Stimulated activated CD8-positive, alpha-beta memory T cell treated with anti-CD3 and anti-CD28 coated beads, Interleukin-12 subunit alpha, Interleukin-12 subunit beta, amount 100 ng/mL, for 24 hours (primary cell): ENCODE results near the gene SS18.
"Not testable (repeated sequence)": the region's sequence is repeated elsewhere in the genome, so short reads cannot be mapped to it uniquely, and the experiment has no call there.

Source experiments
- DNase-seq: peaks from one replicate; pipeline ENCODE4 v3.0.0-alpha.2; 2020; ENCODE audit errors: extremely low read depth

The SS18 gene, protein sequence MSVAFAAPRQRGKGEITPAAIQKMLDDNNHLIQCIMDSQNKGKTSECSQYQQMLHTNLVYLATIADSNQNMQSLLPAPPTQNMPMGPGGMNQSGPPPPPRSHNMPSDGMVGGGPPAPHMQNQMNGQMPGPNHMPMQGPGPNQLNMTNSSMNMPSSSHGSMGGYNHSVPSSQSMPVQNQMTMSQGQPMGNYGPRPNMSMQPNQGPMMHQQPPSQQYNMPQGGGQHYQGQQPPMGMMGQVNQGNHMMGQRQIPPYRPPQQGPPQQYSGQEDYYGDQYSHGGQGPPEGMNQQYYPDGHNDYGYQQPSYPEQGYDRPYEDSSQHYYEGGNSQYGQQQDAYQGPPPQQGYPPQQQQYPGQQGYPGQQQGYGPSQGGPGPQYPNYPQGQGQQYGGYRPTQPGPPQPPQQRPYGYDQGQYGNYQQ

DNA sequence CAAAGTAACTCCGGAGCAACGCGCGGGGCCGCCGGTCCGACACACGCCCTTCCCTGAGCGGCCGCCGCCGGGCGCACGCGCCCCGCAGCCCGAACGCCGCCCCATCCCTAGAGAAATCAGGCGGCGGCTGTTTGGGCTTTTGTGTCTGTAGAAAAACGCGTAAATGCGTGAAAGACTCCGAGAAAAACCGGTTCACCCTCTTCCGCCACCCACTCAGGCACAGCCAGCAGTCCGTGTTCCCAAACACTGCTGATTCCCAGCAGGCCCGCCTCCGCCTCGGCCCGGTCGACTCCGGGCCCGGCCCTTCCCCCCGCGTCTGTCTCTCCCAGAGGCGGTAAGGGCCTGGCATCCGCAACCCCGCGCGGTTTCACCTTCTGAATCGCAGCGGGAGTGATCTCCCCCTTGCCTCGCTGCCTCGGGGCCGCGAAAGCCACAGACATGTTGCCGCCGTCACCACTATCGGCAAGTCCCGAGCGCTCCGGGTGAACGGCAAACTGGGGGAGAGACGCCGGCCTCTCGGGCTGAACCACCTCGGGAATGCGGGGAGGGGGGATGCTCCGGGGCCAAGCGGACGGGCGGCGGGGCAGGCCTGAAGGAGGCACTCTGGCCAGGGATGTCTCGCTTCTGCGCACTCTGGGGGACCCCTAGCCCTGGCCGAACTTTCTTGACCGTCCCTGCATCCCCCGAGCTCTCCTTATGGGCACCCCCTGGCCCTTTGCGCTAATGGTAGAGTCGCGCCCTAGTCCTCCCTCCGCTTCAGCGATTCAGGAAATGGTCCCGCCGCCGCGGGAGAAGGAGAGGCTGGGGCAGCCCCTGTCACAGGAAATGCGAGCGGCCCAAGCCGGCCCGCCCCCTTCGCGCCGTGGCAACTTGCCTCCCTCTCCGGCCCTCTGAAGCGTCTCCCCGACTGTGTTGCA lies at the start of gene SS18:
Gene SS18, minus strand, starts transcription at position 484 of the 917 bp plus-strand sequence. Its CDS starts 44 bp downstream, at position 440.
- DNase-seq: peak; percentile 81

DNA sequence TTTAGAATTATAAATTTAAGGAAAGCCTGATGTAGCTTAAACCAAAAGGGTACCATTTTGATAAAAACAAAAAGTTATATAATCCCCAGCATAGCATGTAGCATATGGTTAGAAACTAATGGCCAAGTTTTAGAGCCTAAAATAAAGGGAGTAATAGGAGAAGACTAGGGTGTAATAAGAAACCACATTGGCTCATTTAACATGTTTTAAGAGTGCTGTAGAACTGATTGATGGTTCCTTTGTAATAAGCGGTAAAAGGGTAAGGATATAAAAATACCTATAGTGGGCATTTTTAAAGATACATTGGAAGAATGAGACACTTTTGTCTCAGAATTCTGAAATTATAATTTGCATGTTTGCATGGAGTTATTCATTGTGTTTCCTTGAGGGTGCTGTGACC lies 45.1 kb upstream of the SS18 start:
- DNase-seq: no peak

DNA sequence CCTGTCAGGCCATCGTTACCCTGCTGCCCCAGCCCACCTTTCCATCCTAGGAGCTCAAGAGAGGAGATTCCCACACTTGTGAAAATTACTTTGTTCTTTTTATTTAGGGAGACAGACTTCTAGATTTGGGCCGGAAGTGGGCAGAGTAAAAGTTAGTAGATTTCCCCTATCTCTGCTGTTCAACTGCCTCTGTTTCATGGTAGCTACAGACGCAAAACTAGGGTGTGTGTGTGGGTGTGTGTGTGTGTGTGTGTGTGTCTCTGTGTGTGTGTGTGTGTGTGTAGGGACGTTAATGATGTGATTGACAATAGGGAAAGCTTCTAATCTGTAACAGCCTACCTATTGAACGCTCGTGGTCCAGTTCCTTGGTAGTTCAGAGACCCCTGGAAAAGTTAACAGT lies 43.7 kb upstream of the SS18 start:
- no peak for DNase-seq

DNA sequence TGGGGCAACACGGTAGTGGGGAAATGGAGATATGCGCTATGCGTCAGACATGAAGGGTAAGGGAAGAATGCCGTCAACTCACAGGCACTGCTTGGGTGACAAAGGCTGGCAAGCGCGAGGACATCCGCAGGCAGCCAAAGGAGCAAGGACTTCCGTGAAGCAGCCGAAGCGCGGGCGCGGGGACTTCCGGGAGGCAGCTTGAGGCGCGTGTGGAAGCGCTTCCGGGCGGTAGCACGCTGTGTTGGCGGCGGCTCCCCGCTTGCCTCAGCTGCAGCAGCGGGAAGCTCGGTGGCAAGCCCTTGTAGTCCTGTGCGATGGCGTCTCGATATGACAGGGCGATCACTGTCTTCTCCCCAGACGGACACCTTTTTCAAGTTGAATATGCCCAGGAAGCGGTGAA lies 43.2 kb upstream of the SS18 start, which contains the start of gene PSMA8:
Gene PSMA8, plus strand, starts transcription at position 218 of the 400 bp plus-strand sequence. Its CDS starts 97 bp downstream, at position 315.
- DNase-seq: peak; percentile 3

DNA sequence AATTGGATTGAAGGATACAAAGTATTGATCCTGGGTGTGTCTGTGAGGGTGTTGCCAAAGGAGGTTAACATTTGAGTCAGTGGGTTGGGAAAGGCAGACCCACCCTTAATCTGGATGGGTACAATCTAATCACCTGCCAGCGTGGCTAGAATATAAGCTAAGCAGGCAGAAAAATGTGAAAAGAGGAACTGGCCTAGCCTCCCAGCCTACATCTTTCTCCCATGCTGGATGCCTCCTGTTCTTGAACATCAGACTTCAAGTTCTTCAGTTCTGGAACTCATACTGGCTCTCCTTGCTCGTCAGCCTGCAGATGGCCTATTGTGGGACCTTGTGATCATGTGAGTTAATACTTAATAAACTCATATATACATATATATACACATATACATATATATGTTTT lies 37.8 kb upstream of the SS18 start:
- DNase-seq: not testable (repeated sequence)

DNA sequence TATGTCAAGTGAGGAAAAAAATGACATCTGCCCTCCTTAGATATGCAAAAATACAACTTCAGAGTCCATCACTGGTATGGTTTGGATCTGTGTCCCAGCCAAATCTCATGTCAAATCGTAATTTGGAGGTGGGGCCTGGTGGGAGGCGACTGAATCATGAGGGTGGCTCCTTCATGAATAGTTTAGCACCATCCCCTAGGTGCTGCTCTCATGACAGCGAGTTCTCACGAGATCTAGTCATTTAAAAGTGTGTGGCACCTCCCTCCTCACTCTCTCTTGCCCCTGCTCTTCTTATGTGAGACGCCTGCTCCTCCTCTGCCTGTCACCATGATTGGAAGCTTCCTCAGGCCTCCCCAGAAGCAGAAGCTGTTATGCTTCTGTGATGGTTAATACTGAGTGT lies 37.4 kb upstream of the SS18 start:
- DNase-seq: no peak

DNA sequence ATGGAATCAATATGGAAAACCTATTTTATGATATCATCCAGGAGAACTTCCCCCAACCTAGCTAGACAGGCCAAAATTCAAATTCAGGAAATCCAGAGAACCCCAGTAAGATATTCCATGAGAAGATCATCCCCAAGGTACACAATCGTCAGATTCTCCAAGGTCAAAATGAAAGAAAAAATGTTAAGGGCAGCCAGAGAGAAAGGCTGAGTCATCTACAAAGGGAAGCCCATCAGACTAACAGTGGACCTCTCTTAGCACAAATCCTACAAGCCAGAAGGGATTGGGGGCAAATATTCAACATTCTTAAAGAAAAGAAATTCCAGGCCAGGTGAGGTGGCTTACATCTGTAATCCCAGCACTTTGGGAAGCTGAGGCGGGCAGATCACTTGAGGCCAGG lies 31.6 kb upstream of the SS18 start:
- not testable (repeated sequence) for DNase-seq

DNA sequence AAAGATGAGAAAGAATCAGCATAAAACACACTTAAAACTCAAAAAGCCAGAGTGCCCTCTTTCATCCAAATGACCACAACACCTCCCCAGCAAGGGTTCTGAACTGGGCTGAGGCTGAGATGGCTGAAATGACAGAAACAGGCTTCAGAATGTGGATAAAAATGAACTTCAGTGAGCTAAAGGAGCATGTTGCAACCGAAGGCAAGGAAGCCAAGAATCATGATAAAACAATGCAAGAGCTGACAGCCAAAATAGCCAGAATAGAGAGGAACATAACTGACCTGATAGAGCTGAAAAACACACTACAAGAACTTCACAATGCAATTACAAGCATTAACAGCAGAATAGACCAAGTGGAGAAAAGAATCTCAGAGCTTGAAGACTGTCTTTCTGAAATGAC lies 31.1 kb upstream of the SS18 start:
- DNase-seq: no peak

DNA sequence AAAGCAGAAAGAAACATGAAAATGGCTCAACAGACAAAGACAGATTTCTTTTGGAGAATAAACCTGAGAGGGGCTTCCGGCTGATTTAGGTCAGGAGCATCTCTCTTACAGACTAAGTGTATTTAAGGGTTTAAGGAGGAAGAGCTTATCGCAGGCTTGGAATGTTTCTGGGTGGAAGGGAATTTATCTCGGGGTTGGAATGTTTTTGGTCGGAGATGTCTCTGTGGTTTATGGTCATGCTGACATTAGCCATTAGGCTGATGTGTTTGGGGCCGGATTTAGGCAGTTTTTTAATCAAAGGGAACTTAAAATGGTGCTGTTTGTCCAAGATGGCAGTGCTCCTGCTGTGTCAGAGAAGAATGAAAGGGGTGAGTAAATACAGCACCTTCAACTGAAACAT lies 28.8 kb upstream of the SS18 start:
- no peak for DNase-seq

DNA sequence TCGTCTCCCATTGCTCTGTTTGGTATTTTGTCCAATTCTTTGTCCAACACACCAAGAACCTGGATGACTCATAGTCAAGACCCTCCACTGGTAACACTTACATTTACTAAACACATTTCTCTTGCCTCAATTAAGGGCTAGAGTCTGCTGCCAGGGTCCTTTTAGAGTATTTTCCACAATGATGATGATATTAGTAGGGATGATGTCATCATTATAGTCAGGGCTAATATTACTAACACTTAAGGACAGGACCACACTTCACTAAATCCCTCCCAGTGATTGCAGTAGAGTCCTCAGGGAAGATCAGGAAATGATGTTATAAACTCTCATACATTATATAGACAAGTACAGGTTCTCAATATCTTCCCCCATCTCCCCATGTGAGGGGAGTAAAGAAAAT lies 13.6 kb upstream of the SS18 start:
- no peak for DNase-seq

DNA sequence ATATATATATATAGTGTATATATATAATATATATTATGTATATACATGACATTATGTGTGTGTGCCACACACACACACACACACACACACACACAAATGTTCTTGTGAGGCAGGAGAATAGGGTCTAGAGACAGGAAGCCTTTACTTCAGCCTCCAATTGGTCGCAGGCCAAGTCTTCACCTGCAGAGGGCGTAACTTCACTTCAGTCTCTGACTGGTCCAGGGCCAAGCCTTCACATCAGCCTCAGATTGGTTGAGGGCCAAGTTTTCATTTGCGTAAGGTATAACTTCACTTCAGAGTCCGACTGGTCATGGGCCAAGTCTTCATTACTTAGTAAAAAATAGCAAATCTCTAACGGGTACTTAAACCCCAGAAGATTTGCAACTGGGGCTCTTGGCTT lies 13.2 kb upstream of the SS18 start:
- no peak for DNase-seq

DNA sequence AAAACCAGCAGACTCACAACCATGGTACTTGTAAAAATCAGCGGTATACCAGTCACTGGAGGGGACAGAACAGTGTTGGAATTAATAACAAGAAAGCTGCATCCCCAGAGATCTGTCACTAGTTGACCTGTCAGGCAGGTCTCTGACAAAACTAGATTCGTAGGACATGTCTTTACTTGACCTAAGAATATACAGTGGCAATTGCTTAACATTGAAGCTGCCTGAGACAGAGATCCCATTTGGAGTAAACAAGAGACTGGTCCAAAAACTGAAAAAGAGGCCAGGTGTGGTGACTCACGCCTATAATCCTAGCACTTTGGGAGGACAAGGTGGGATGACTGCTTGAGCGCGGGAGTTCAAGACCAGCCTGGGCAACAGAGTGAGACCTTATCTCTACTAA lies 7.2 kb upstream of the SS18 start:
- no peak for DNase-seq

DNA sequence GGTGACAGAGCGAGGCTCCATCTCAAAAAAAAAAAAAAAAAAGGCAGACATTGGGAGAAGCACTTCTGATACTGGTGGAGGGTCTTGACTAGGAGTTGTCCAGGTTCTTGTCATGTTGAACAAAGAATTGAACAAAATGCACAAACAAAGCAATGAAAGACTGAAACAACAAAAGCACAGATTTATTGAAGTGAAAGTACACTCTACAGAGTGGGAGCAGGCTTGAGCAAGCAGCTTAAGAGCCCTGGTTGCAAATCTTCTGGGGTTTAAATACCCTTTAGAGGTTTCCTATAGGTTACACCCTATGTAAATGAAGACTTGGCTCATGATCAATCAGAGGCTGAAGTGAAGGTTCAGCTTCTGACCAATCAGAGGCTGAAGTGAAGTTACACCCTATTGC lies 6.4 kb upstream of the SS18 start:
- DNase-seq: no peak

DNA sequence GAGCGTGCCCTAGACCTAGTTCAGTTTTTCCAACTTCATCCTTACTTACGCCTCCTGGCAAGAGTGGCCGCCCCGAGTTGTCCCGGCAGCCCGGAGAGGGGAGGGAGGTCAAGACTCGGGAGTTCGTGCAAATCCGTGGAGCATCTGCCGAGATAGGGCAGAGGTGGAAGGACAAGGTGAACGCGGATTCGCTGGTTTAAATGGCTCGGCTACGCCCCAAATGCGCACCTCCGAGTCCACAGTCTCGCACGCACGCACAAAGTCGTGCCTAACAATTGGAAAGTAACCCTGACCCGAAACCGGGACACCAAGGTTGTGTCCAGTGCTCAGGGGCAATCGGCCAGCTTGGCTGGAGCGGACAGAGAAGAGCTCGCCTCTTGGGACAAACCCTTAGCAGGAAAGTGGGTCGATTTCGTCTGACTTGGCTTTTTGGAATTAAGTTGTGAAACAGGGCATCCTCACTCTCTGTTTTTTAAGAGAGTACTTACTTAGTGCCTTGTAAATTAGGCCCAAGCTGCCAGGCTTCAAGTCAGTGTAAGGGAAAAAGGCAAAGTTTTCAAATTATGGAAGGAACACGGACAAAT lies 726 bp upstream of the SS18 start:
- no peak for DNase-seq

DNA sequence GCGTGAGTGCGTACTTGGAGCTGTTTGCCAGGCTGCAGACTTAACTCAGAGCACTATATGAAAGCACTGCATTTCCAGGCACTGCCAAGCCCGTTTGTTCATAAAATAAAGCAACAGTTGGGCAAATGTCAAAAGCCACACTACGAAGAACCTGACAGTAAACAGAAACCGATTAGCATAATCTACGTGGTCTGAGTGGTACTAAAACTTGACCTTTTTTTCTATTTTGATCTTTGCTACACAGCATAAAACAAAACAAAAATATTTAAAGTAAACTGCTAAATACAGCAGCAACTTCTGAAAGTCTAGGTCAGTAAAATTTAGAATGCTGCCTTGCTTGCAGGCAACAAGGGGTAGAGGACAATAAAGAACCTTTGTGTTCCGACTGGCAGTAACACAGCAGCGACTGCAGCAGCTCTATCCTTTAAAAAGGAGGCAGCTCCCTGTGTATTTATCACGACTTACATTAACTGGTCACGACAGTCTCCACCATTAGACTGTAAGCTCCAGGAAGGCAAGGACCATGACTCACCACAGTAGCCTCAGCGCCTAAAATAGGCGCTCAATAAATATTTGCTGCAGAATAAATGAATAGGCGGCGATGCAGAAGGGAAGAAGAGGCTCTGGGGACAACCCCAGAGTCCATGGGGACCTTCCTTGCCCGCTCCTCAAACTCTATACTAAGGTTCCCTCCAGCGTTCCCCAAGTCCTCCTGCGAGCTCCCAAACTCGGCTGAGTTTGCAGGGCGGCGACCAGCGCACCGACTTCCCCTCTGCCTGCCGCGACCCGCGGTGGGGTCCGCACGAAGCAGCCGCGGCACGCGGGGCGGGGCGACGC lies 902 bp downstream of the SS18 start:
- no peak for DNase-seq

DNA sequence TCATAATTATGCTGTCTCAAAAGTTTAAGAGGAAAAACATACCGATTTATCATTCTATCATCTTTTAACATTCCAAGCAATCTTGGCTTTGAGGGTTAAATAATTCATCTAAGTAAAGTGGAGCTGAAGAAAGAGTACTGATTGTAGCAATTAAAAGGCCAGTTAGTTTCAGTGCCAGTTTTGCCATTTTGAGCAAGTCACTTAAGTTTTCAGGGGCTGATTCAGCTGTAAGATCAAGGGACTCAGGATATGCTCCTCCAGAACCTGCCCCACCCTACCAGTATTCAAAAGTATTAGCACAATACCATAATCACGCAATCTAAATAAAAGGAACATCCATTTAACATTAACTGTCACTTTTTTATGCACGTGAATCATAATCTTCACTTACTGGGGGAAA lies 1.9 kb downstream of the SS18 start:
- no peak for DNase-seq

DNA sequence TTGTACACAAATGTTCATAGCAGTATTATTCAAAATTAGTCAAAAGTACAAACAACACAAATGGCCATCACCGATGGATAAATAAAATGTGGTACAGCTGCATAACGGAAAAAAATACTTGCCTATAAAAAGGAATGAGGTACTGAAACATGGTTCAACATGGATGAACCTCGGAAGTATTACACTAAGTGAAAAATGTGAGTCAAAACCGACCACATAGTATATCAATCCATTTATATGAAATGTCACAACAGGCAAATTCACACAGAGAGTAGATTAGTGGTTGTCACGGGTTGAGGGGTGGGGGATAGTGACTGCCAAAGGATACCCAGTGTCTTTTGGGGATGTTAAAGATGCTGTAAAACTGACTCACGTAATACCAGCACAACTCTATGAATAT lies 3.5 kb downstream of the SS18 start:
- DNase-seq: no peak

DNA sequence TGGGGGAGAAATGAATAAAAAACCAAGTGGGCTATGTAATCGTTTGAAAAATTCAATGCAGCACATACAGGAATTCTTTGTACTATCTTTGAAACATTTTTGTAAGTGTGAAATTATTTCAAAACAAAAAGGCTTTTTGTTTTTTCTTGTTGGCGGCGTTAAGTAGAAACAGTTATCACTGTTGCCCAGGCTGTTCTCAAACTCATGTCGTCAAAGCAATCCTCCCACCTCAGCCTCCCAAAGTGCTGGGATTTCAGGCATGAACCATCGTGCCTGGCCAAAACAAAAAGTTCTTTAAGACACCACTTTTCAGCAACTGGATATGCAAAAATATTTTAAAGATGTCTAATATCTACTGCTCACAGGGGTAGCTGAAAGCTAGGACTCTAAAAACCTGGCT lies 5.4 kb downstream of the SS18 start:
- no peak for DNase-seq

DNA sequence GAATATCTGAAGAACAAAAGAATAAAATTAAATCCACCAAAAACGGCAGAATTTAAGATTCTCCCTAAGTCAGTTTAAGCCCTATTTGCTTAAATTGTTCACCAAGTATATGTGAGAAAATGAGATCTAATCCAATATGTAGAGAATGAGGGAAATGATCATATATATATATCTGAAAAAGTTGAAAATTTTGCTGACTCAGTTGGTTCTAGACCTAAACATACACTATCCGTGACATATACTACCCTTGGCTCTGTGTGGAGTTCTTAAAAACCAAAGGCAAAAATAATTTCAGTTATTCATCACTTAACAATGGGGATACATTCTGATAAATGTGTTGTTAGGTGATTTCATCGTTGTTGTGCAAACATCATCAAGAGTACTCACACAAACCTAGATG lies 7.3 kb downstream of the SS18 start:
- no peak for DNase-seq

DNA sequence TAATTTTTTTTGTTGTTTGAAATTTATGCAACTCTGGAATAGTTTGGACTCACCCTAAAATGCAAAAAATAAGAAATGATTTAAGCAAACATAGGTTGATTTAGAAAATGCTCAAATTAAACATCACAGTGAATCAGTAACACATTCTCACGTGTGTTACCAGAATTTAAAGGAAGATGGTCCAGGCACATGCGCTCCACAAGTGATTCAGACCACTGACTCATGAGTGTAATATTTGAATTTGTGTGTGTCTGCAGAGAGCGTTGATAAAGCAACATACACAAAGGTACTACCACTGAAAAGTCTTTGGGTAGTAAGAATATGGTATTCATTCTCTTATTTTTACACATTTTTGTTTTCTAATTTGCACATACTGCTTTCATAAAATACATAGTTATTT lies 7.9 kb downstream of the SS18 start:
- DNase-seq: no peak

DNA sequence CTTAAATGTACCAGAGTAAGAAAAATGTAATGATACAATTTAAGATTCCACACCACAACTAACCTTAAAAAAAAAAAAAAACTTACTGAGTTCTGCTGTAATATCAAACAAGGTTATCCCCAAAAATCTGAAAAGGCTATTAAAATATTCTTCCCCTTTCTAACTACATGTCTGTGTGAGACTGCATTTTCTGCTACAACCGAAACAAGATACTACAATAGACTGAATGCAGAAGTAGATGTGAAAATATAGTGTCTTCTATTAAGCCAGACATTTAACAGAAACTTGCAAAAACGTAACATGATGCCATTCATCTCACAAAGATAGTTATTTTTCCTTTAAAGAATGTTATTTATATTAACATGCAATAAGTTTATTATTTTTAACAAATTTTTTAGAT lies 16.2 kb downstream of the SS18 start:
- DNase-seq: no peak

DNA sequence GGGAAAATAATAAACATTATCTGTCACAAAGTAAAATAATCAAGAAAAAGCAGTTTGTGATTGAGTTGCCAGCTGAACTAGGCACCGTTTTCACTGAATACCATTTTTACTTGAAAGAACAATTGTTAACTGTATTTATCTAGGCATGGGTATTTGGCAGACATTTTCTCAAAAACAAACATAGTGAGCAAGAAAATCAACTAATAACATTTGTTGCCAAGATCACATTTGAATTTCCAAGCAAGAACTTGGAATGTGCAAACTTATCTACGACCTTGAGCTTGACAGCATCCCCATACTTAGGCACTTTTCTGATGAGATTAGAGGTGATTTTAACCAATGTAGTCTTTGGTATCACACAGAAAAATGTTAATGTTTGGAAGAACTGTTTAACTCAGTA lies 16.7 kb downstream of the SS18 start:
- no peak for DNase-seq
